Measurements from ENCODE around the gene ELOF1. TPM values are rescaled to one million over a fixed set of nuclear protein-coding genes. Genes with fewer than 3 reads are reported as not detected.

ELOF1 gene
- total and polyA plus RNA-seq, 2 of the 4 experiments (the other 2 are of a cell fraction): 62.4 to 96.8 TPM

DNA sequence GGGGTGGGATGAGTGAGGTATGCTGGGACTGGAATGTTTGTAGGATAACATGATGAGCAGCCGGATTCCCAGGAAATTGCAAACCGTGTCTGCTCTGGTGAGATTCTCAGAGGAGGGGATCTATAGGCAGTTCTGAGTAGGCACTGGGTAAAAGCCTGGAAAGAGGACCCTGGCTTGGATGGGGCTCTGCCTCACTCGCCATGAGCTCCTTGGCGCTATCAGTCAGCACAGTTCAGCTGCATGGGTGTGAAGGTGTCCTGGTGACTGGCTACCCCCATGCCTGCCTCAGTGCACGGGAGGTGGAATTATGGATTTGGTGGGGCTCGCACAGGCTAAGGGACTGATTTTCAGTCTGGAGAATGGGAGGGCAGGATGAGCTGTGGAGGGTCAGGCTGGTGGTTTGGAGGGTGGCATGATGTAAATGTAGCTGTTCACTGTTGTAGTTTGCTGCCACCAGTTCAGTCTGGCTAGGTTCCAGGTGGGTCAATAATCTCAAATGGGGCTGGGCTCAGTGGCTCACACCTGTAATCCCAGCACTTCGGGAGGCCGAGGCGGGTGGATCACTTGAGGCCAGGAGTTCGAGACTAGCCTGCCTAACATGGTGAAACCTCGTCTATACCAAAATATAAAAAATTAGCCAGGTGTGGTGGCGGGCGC is 29.1 kb upstream of the ELOF1 start:
- Histone ChIP-seq H4K8ac (ENCODE audit: low read depth in 2 of 2, low read length in 2 of 2) (no peak overlapping the region), H3K4me3 (ENCODE audit: insufficient read depth, low read depth, low read length) (no peak overlapping the region), H3K18ac (ENCODE audit: low read depth, low read length) (no peak overlapping the region), H4K20me1 (ENCODE audit: insufficient read depth, low read length) (no peaks in the 10 kb centered on the region), H3K79me1 (ENCODE audit: low read depth in 1 of 2, low read length in 2 of 2) (no peaks in the 10 kb centered on the region), H3K27ac (ENCODE audit: insufficient read depth, low read length) (no peak overlapping the region), H2BK120ac (ENCODE audit: low read depth, low read length) (no peak overlapping the region), H3K56ac (ENCODE audit: extremely low read depth, insufficient read depth, low read length) (no peak overlapping the region), H2BK20ac (ENCODE audit: low read depth, low read length) (no peak overlapping the region), H3K9me3 (ENCODE audit: control insufficient read depth, insufficient read depth, low read length) (no peaks in the 10 kb centered on the region), H2BK15ac (ENCODE audit: low read depth, low read length) (no peak overlapping the region), H4K5ac (ENCODE audit: low read depth, low read length) (no peak overlapping the region), H3K4me1 (ENCODE audit: control insufficient read depth, insufficient read depth, low read length) (no peaks in the 10 kb centered on the region), H3K4me2 (ENCODE audit: low read depth, low read length) (peak overlapping the region; percentile 55; the same call in 1 of the 2 replicates), H4K91ac (ENCODE audit: insufficient read depth, low read depth, low read length) (no peak overlapping the region), H3K9me1 (ENCODE audit: insufficient read depth, low read length) (no peaks in the 10 kb centered on the region), H2AK5ac (ENCODE audit: low read depth, low read length) (no peak overlapping the region), H3K9ac (ENCODE audit: low read depth, low read length) (no peak overlapping the region), H3K23ac (ENCODE audit: low read depth, low read length) (no peak overlapping the region), H3K4ac (ENCODE audit: low read depth, low read length) (no peak overlapping the region), H3K14ac (replicated peaks; ENCODE audit: low read depth, low read length) (no peak overlapping the region), H2AK9ac (replicated peaks; ENCODE audit: low read depth, low read length, poor library complexity) (no peak overlapping the region), H2AFZ (replicated peaks; ENCODE audit: low read length, poor library complexity) (peak overlapping the region; percentile 87), H3K27me3 (ENCODE audit: control insufficient read depth, insufficient read depth, low read length) (no peaks in the 10 kb centered on the region; the same call in 1 of the 2 replicates), H2BK5ac (ENCODE audit: low read depth, low read length, poor library complexity, severe bottlenecking) (no peak overlapping the region), H3K36me3 (ENCODE audit: control insufficient read depth, insufficient read depth, low read length) (no peaks in the 10 kb centered on the region)
- intact Hi-C loops (cut with micrococcal nuclease): loop anchor here (1.0 to 5.0 kb wide), 4 partner anchors 27 to 296 kb away; no protein-coding TSS in a partner anchor
- no peak for DNase-seq
- no TSS peak for BruUV-seq (replicated peaks)
- CTCF ChIA-PET: no interaction called here
- dilution Hi-C loops (cut with HindIII; ENCODE audit: low sequenced_read_pairs, unreplicated experiment): no loop called here
- peak; percentile 53 for ATAC-seq (ENCODE audit: low read depth)
- in situ Hi-C loops (cut with MboI; ENCODE audit: low sequenced_read_pairs): loop anchor here (5.0 kb wide), 1 partner anchor 96 kb away; no protein-coding TSS in a partner anchor
- TF ChIP-seq CEBPB (IDR thresholded peaks at IDR 0.05; ENCODE audit: low read depth, low read length): no peak
- TF ChIP-seq ELK1 (IDR thresholded peaks at IDR 0.05; ENCODE audit: borderline replicate concordance, low read depth, low read length): no peak
- no peak for TF ChIP-seq MAFK (IDR thresholded peaks at IDR 0.05; ENCODE audit: low read depth, low read length)
- TF ChIP-seq BHLHE40 (IDR thresholded peaks at IDR 0.05; ENCODE audit: low read depth, low read length): no peak
- POLR2A ChIA-PET (ENCODE audit: unreplicated experiment): no interaction called here
- 80% methylated on average over 1 of the region's 13 CpGs; no CpG with 5 or more reads in 1 of the 2 experiments for WGBS, 2 experiments (ENCODE audit: extremely low coverage in 2 of 2, insufficient read length in 1 of 2)
